ENCODE measurements around the gene MAZ.
"Not testable (repeated sequence)": the region's sequence is repeated elsewhere in the genome, so short reads cannot be mapped to it uniquely, and the experiment has no call there.

MAZ gene

DNA sequence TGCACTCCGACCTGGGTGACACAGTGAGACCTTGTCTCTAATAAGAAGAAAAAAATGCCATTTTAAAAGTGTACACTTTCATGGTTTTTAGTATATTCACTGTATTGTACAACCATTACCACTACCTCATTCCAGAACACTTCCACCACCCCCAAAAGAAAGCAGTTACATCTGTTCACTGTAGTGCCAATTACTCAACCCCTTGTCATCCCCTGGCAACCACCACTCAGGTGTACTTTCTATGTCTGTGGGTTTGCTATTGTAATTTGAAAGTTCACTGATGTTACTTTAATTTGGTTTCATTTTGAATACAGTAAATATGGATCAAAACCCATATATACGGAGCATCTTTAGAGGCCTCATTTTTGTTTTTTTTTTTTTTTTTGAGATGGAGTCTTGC, 22.2 kb upstream of the MAZ start:
- in situ Hi-C loops (cut with MboI; ENCODE audit: low sequenced_read_pairs), result no loop called here

GRCh38 chr16:29784901-29785500, 21.3 kb upstream of the MAZ start:
- in situ Hi-C loops (cut with MboI; ENCODE audit: low sequenced_read_pairs), result no loop called here

- in situ Hi-C loops (cut with MboI; ENCODE audit: low sequenced_read_pairs), result not testable (repeated sequence)
Measured at GRCh38 chr16:29787155-29787554, 19.2 kb upstream of the MAZ start.

DNA sequence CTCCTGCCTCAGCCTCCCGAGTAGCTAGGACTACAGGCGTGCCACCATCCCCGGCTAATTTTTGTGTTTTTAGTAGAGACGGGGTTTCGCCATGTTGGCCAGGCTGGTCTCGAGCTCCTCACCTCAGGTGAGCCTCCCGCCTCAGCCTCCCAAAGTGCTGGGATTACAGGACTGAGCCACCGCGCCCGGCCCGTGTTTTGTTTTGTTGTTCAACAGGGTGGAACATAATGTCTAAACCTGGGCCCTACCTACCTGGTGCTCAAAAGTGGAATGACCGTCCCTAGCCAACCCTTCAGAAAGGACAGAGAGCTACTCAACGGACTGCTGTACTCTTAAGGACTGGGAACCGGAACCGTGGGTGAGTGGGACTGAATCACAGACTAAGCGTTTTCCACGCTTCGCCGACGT, 16.6 kb upstream of the MAZ start:
- in situ Hi-C loops (cut with MboI; ENCODE audit: low sequenced_read_pairs), result loop anchor here (5.0 kb wide), 1 partner anchor 42 kb away; the partner anchor contains the start of gene C16orf54

DNA sequence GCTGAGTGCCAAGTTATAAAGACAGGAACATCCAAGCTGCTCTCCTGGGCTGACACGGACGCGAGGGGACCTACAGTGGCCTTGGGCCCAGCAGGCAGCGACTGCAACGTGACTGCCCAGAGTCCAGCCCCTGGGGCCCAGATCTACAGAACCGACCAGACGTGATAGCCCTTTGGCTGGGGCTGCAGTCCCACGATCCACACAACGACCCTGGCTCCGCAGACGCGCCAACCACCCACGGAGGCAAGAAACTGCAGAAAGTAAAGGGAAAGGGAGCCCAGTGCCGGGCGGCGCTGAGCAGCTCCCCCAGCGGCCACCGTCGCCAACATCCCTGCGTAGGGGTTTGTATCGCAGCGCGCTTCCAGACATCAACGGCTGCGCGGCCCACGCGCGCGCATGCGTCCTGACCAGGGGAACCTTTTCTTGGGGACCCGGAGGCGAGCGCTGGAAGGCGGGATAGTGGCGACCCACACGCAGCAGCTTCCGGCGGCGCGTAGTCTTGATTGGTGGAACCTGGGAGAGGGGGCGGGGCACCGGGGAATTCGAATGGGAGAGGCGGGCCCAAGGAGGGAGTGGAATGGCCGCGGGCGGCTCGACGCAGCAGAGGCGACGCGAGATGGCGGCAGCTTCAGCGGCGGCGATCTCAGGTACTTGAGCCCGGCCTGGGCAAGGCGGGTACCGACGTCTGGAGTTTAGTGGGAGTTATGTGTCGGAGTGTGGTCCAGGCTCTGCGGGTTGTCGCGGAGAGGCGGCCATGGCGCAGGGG, 16.0 kb upstream of the MAZ start, which contains the start of gene KIF22:
Gene KIF22 (plus strand): TSS at position 569 of the 766 bp plus-strand sequence. CDS start 9 bp downstream, at position 578.
- in situ Hi-C loops (cut with MboI; ENCODE audit: low sequenced_read_pairs), result loop anchor here (5.0 kb wide), 1 partner anchor 43 kb away; the partner anchor contains the start of gene C16orf54

DNA sequence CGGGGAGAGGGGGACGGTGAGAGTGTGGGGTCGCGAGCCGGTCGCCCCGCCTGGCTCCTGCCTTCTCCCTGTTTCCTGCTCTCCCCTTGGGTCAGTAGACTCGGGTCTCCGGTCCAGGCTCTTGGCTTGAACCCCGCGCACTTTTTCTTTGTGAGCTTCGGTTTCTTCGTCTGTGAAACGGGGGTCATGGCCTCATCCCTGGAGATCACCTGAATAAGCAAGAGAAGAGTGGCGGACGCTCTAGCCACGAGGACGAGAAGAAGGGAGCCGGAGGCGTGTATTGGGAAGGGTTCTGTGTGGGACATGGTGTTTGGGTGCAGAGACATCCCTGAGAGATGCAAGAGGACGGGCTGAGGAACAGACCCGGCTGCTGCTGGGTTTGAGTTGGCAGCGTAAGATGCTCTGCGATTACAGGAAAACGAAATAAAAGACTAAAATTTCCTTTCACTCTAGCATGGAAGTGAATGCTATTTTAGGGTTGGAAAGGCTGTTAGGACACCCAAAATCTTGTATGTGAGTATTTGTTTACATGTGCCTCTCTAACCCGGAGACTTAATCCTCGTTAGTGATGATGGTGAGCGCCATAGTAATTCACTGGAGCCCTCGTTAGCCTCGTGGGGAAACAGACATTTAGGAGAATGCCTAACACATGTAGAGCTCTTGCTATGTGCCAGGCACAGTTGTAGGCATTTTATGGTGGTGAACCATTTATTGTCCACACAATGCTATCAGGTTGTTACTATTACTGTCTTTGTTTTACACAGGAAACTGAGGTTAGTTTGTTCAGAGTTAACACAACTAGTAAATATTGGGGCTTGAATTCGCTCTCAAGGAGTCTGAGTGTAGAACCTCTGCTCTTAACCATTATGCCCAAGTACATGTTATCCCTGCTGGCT, 15.1 kb upstream of the MAZ start:
- in situ Hi-C loops (cut with MboI; ENCODE audit: low sequenced_read_pairs), result loop anchor here (5.0 kb wide), 1 partner anchor 44 kb away; the partner anchor contains the start of gene C16orf54

GRCh38 chr16:29791845-29792807, 14.2 kb upstream of the MAZ start:
- in situ Hi-C loops (cut with MboI; ENCODE audit: low sequenced_read_pairs), result loop anchor here (5.0 kb wide), 1 partner anchor 45 kb away; the partner anchor contains the start of gene C16orf54

GRCh38 chr16:29793153-29793552, 13.2 kb upstream of the MAZ start:
- in situ Hi-C loops (cut with MboI; ENCODE audit: low sequenced_read_pairs), result loop anchor here (5.0 kb wide), 1 partner anchor 46 kb away; the partner anchor contains the start of gene C16orf54

- in situ Hi-C loops (cut with MboI; ENCODE audit: low sequenced_read_pairs), result loop anchor here (5.0 kb wide), 1 partner anchor 47 kb away; the partner anchor contains the start of gene C16orf54
Measured at GRCh38 chr16:29794231-29794710, 12.1 kb upstream of the MAZ start.

DNA sequence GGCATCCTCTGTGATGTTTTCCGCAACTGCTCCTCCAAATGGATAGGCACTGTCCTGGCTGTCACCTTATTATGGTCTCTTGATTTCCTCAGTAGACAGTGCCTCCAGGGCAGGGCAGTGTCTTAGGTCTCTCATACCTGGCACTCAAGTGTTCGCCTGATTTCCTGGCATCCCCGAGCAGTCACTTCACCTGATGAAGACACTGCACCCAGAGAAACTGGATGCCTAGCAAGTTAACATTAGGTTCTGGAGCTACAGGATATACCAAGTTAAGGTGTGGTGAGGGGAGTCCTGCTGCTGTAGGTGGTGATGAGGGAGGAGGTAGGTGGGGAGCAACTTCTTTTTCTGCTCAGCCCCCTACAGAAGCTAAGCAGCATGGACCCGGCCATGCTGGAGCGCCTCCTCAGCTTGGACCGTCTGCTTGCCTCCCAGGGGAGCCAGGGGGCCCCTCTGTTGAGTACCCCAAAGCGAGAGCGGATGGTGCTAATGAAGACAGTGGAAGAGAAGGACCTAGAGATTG, 3.9 kb upstream of the MAZ start:
- in situ Hi-C loops (cut with MboI; ENCODE audit: low sequenced_read_pairs), result no loop called here

- in situ Hi-C loops (cut with MboI; ENCODE audit: low sequenced_read_pairs), result no loop called here
Measured at GRCh38 chr16:29804020-29804419, 2.3 kb upstream of the MAZ start.

DNA sequence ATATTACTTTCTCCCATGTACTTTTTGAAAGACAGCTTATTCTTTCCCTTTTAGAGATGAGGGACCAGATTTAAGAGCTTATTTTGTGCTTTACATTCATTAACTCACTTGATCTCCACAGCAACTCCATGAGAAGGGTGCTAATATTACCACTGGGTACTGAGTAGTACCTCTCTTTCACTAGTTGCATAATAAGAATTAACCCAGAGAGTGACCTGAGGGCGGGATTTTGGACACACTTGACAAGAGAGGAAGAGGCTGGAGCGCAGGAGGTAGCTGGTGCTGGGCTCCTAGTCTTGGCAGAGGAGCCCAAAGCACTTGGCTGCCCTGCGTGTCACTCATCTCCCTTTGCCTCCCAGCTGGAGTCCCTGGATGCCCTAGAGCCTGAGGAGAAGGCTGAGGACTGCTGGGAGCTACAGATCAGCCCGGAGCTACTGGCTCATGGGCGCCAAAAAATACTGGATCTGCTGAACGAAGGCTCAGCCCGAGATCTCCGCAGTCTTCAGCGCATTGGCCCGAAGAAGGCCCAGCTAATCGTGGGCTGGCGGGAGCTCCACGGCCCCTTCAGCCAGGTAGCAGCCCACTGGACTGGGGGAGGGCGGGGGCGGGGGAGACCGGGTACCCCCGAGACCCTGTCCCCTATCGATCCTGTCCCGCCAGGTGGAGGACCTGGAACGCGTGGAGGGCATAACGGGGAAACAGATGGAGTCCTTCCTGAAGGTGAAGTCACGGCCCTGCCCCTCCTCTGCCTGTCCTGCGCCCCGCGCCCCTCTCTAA, 1.7 kb upstream of the MAZ start:
- in situ Hi-C loops (cut with MboI; ENCODE audit: low sequenced_read_pairs), result no loop called here

GRCh38 chr16:29805232-29806098, 864 bp upstream of the MAZ start:
- in situ Hi-C loops (cut with MboI; ENCODE audit: low sequenced_read_pairs), result no loop called here

GRCh38 chr16:29806641-29807425, 504 bp downstream of the MAZ start:
- in situ Hi-C loops (cut with MboI; ENCODE audit: low sequenced_read_pairs), result no loop called here

- in situ Hi-C loops (cut with MboI; ENCODE audit: low sequenced_read_pairs), result no loop called here
Measured at GRCh38 chr16:29807426-29808218, 1.3 kb downstream of the MAZ start.

All from HL-60/S4 (cell line).